Endothelial cell of umbilical vein (primary cell): Measurements from ENCODE around the gene BLM. TPM values are rescaled to one million over a fixed set of nuclear protein-coding genes. Genes with fewer than 3 reads are reported as not detected.

ENCODE experiments used
- BruUV-seq: library from RNA; stranded (reverse); fragments of 400-500 nt; replicated peaks from 2 replicates; lab custom pipeline; 2021; lab: Mats Ljungman, UMichigan
- CTCF ChIA-PET: fragments of 300-600, 350-600 bp; sonication (Branson Sonifier 250); formaldehyde crosslinking; loops from one replicate; lab custom pipeline; 2021; ENCODE audit warnings: antibody characterized with exemption, inconsistent platforms; lab: Charles Lee
- POLR2A ChIA-PET: fragments of 300-600, 350-600 bp; sonication (Branson Sonifier 250); formaldehyde crosslinking; loops from one replicate; lab custom pipeline; 2021; ENCODE audit warnings: antibody characterized with exemption, inconsistent platforms; lab: Charles Lee
- DNase-seq: peaks from one replicate; pipeline ENCODE4 v3.0.0-alpha.2; 2011; ENCODE audit warnings: low read depth, low spot score
- FAIRE-seq: peaks from 2 replicates; lab custom pipeline; 2011; peaks lifted over from hg19 to GRCh38; lab: Jason Lieb, UNC
- H2AFZ ChIP-seq: 2 replicates; pipeline ENCODE4 v1.6.0; 2012; ENCODE audit warnings: low read depth, low read length, control low read depth, inconsistent platforms
- H3K27ac ChIP-seq: 2 replicates; pipeline ENCODE4 v1.5.1; 2011; ENCODE audit warnings: low read depth, mild to moderate bottlenecking, control low read depth, low read length, moderate library complexity; ENCODE audit not compliant: insufficient read depth
- H3K27me3 ChIP-seq, 2 experiments: 2 replicates each; pipeline versions ENCODE4 v1.6.0 to v1.6.1; 2011; ENCODE audit warnings: low read length in 2 of 2, mixed read lengths in 1 of 2; ENCODE audit not compliant: control insufficient read depth in 2 of 2, insufficient read depth in 2 of 2
- H3K36me3 ChIP-seq, 2 experiments: 2 replicates in 1 of 2; 3 replicates in 1 of 2; pipeline ENCODE4 v1.5.1; 2011; ENCODE audit warnings: low read length in 2 of 2, mild to moderate bottlenecking in 1 of 2, moderate library complexity in 1 of 2; ENCODE audit not compliant: control insufficient read depth in 2 of 2, insufficient read depth in 2 of 2; ENCODE audit errors: extremely low read depth in 1 of 2
- H3K4me1 ChIP-seq: 3 replicates; pipeline ENCODE4 v1.5.1; 2011; ENCODE audit warnings: mild to moderate bottlenecking, low read length; ENCODE audit not compliant: control insufficient read depth, insufficient read depth; ENCODE audit errors: extremely low read depth
- H3K4me2 ChIP-seq: 2 replicates; pipeline ENCODE4 v1.6.1; 2011; ENCODE audit warnings: low read length, control low read depth, mixed read lengths; ENCODE audit not compliant: insufficient read depth
- H3K4me3 ChIP-seq, 3 experiments: fragments of 200-600 bp in 1 of 3; sonication (generic), shearing (Covaris generic) in 1 of 3; replicated peaks in 1 of 3; 2 replicates each; pipeline ENCODE4 v1.5.1; 2011 to 2016; ENCODE audit warnings: control low read depth in 3 of 3, low read length in 3 of 3, mild to moderate bottlenecking in 2 of 3, inconsistent platforms in 1 of 3, low read depth in 1 of 3, moderate library complexity in 1 of 3; ENCODE audit not compliant: insufficient read depth in 1 of 3
- H3K79me2 ChIP-seq: 2 replicates; pipeline ENCODE4 v1.6.0; 2012; ENCODE audit warnings: low read length, inconsistent platforms; ENCODE audit not compliant: control insufficient read depth, insufficient read depth
- H3K9ac ChIP-seq: replicated peaks from 2 replicates; pipeline ENCODE3; 2011; ENCODE audit warnings: low read length, control low read depth; ENCODE audit not compliant: insufficient read depth; ENCODE audit errors: extremely low read depth
- H3K9me1 ChIP-seq: replicated peaks from 3 replicates; pipeline ENCODE4 v1.6.0; 2011; ENCODE audit warnings: mild to moderate bottlenecking, low read length; ENCODE audit not compliant: control insufficient read depth, insufficient read depth; ENCODE audit errors: extremely low read depth
- H3K9me3 ChIP-seq: replicated peaks from 2 replicates; pipeline ENCODE4 v1.5.1; 2012; ENCODE audit warnings: low read length, inconsistent platforms; ENCODE audit not compliant: control insufficient read depth, insufficient read depth
- H4K20me1 ChIP-seq: replicated peaks from 2 replicates; pipeline ENCODE3; 2011; ENCODE audit warnings: mild to moderate bottlenecking, low read length; ENCODE audit not compliant: control insufficient read depth, insufficient read depth; ENCODE audit errors: extremely low read depth
- EZH2 ChIP-seq: IDR thresholded peaks from 2 replicates; pipeline ENCODE4 v1.6.1; 2012; ENCODE audit warnings: borderline replicate concordance, low read depth, mild to moderate bottlenecking, moderate library complexity, low read length, inconsistent platforms; ENCODE audit not compliant: severe bottlenecking
- FOS ChIP-seq: IDR thresholded peaks from 2 replicates; pipeline ENCODE4 v1.6.1; 2011; ENCODE audit warnings: mild to moderate bottlenecking, low read length, moderate library complexity, borderline replicate concordance; ENCODE audit not compliant: insufficient read depth
- GATA2 ChIP-seq: IDR thresholded peaks from 2 replicates; pipeline ENCODE4 v1.7.0; 2011; ENCODE audit warnings: low read depth, mild to moderate bottlenecking, moderate library complexity, mixed read lengths, low read length; ENCODE audit not compliant: insufficient read length, insufficient read depth
- JUN ChIP-seq: IDR thresholded peaks from 2 replicates; pipeline ENCODE4 v1.6.1; 2011; ENCODE audit warnings: borderline replicate concordance, low read depth; ENCODE audit not compliant: insufficient read length, insufficient read depth
- MYC ChIP-seq: IDR thresholded peaks from one replicate; pipeline ENCODE4 v1.6.1; 2011; ENCODE audit warnings: mild to moderate bottlenecking, low read depth, low read length
- dilution Hi-C: fragments of 300-500 bp; cut with MboI; formaldehyde crosslinking; loops from one replicate; pipeline ENCODE4 v1.15.0; 2019; ENCODE audit warnings: low sequenced_read_pairs; ENCODE audit not compliant: extremely low pct_ligation_motif_present
- intact Hi-C: fragments of 100-400 bp; cut with micrococcal nuclease; formaldehyde crosslinking; loops from one replicate; pipeline ENCODE4 v1.10.0; 2022
- polyA plus RNA-seq, 4 experiments: library from polyadenylated mRNA; depleted of rRNA in 3 of 4; stranded (reverse) in 3 of 4; unstranded in 1 of 4; fragments of >200 nt; gene quantifications; 2 replicates each; pipeline versions ENCODE4 v1.2.1 to v1.2.3, GENCODE V29; 2011 to 2012; ENCODE audit warnings: missing spikeins in 1 of 4
- total RNA-seq: library from RNA; stranded (reverse); gene quantifications from 2 replicates; pipeline ENCODE4 v1.2.3, GENCODE V29; 2021
- TF ChIP-seq, protein P1 (sequence below), 2 donors: IDR thresholded peaks; 1 replicate in 1 of 2; 2 replicates in 1 of 2; pipeline ENCODE4 v1.5.1; 2011; ENCODE audit warnings: low read length in 2 of 2, mild to moderate bottlenecking in 2 of 2, moderate library complexity in 2 of 2, control low read depth in 1 of 2, inconsistent platforms in 1 of 2, low read depth in 1 of 2; ENCODE audit not compliant: insufficient read depth in 1 of 2; ENCODE audit errors: extremely low read depth in 1 of 2
- TF ChIP-seq, protein P2 (sequence below): IDR thresholded peaks from 2 replicates; pipeline ENCODE4 v1.6.1; 2011; ENCODE audit not compliant: insufficient read depth, insufficient read length

Gene BLM
- total and polyA plus RNA-seq, 2 donors (not counting 3 experiments of a cell fraction or from before 2014, with no cell fraction given), result 3.8 to 17.3 TPM

DNA sequence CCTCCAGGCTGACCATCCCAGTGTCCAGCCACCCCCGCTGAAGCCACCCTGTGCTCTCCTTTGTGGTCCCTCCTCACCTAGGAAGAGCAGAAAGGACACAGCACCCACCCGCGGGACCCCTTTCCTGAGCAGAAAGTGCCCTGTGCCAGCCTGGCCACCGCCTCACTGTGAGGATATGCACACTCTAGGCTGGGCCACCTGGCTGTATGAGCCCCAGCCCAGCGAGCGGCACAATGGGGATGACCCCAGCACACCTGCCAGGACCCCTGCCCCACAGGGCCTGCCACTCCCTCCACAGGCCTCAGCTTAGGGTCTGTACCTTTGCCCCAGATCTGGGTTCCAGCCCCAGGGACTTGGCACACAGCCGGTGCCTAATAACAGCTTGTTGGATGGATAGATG lies 103.3 kb downstream of the BLM start:
- intact Hi-C loops, result no loop called here
- CTCF ChIA-PET, result no interaction called here
- H3K4me3 ChIP-seq, result no peak overlapping the region
- DNase-seq (no peak), FAIRE-seq (no peak)
- TF ChIP-seq EZH2 (no peak), GATA2 (no peak)
- no peaks in the 10 kb centered on the region for H3K9me1 ChIP-seq
- dilution Hi-C loops, result no loop called here
- no peaks in the 10 kb centered on the region for H3K27me3 ChIP-seq
- no peak overlapping the region for H3K9ac ChIP-seq
- no TSS peak for BruUV-seq
- H3K27ac ChIP-seq, result no peak overlapping the region
- no peaks in the 10 kb centered on the region for H3K9me3 ChIP-seq
- no peak overlapping the region for H3K4me2 ChIP-seq
- no peaks in the 10 kb centered on the region for H3K4me1 ChIP-seq
- no peak overlapping the region for H2AFZ ChIP-seq
- POLR2A ChIA-PET, result no interaction called here
- H4K20me1 ChIP-seq, result no peaks in the 10 kb centered on the region
- H3K36me3 ChIP-seq, result no peaks in the 10 kb centered on the region
- H3K79me2 ChIP-seq, result no peaks in the 10 kb centered on the region

DNA sequence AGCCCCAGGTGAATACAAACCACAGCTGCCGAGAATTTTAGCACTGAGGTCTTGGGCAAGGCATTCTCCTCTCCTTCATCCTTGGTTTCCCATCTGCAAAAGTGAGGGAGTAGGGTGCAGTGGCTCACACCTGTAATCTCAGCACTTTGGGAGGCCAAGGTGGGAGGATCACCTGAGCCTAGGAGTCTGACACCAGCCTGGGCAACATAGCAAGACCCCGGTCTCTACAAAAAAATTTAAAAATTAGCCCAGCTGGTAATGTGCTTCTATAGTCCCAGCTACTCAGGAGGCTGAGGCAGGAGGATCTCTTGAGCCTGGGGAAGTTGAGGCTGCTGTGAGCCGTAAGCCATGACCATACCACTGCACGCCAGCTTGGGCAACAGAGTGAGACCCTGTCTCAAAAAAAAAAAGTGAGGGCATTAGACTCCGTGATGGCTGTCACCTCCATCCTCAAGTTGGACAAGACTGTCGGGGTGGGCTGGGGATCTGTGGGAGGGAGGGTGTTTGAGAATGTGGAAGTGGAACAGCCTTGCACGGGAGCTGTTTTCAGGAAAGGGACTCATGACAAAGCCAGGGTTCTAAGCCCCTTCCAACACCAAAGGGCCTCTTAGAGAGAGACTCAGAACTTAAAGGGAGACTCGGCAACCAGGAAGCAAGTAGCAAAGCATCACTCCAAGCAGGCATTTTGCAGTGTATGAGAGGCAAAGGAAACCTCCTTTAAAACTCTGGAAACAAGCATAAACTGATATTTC lies 105.2 kb downstream of the BLM start:
- no peaks in the 10 kb centered on the region for H3K27me3 ChIP-seq
- no peak overlapping the region for H3K4me3 ChIP-seq
- no peaks in the 10 kb centered on the region for H3K9me1 ChIP-seq
- no peak for TF ChIP-seq MYC
- TF ChIP-seq JUN, result no peak
- TF ChIP-seq FOS, result no peak
- TF ChIP-seq, protein P1, sequence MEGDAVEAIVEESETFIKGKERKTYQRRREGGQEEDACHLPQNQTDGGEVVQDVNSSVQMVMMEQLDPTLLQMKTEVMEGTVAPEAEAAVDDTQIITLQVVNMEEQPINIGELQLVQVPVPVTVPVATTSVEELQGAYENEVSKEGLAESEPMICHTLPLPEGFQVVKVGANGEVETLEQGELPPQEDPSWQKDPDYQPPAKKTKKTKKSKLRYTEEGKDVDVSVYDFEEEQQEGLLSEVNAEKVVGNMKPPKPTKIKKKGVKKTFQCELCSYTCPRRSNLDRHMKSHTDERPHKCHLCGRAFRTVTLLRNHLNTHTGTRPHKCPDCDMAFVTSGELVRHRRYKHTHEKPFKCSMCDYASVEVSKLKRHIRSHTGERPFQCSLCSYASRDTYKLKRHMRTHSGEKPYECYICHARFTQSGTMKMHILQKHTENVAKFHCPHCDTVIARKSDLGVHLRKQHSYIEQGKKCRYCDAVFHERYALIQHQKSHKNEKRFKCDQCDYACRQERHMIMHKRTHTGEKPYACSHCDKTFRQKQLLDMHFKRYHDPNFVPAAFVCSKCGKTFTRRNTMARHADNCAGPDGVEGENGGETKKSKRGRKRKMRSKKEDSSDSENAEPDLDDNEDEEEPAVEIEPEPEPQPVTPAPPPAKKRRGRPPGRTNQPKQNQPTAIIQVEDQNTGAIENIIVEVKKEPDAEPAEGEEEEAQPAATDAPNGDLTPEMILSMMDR (IDR thresholded peaks at IDR 0.05; ENCODE audit: extremely low read depth in 1 of 2, insufficient read depth in 1 of 2, low read depth in 1 of 2, low read length in 2 of 2), result no peak
- TF ChIP-seq, protein P2, sequence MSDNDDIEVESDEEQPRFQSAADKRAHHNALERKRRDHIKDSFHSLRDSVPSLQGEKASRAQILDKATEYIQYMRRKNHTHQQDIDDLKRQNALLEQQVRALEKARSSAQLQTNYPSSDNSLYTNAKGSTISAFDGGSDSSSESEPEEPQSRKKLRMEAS, result no peak
- BruUV-seq, result no TSS peak
- H3K79me2 ChIP-seq, result no peaks in the 10 kb centered on the region
- H3K4me2 ChIP-seq, result no peak overlapping the region
- H3K36me3 ChIP-seq, result no peaks in the 10 kb centered on the region
- FAIRE-seq (no peak), DNase-seq (no peak)
- no peaks in the 10 kb centered on the region for H4K20me1 ChIP-seq
- H3K9me3 ChIP-seq, result no peaks in the 10 kb centered on the region
- H3K27ac ChIP-seq, result no peak overlapping the region
- dilution Hi-C loops (no loop called here), intact Hi-C loops (no loop called here)
- ChIA-PET POLR2A (no interaction called here), CTCF (no interaction called here)
- H3K4me1 ChIP-seq, result no peaks in the 10 kb centered on the region
- no peak overlapping the region for H2AFZ ChIP-seq
- H3K9ac ChIP-seq, result no peak overlapping the region
